Upper lobe of right lung (tissue), 1 donor: ENCODE results near the gene AP2A1. TPM values are rescaled to one million over a fixed set of nuclear protein-coding genes. Genes with fewer than 3 reads are reported as not detected.
"Not testable (repeated sequence)": the region's sequence is repeated elsewhere in the genome, so short reads cannot be mapped to it uniquely, and the experiment has no call there.

ENCODE experiments used
- ATAC-seq: fragments of 200-7000 bp; cut with Tn5 transposase; one replicate; pipeline ENCODE4 v1.9.1; 2020; ENCODE audit warnings: mild to moderate bottlenecking, moderate library complexity
- DNase-seq: peaks from one replicate; pipeline ENCODE4 v3.0.0-alpha.2; 2020
- H3K27ac ChIP-seq: fragments of 200-600 bp; one replicate; pipeline ENCODE4 v1.8.0; 2022
- H3K27me3 ChIP-seq: fragments of 200-600 bp; one replicate; pipeline ENCODE4 v1.8.0; 2022; ENCODE audit warnings: mild to moderate bottlenecking
- H3K36me3 ChIP-seq: fragments of 200-600 bp; one replicate; pipeline ENCODE4 v1.8.0; 2022
- H3K4me1 ChIP-seq: fragments of 200-600 bp; one replicate; pipeline ENCODE4 v1.8.0; 2022
- H3K4me3 ChIP-seq: fragments of 200-600 bp; one replicate; pipeline ENCODE4 v1.8.0; 2022; ENCODE audit warnings: mild to moderate bottlenecking
- H3K9me3 ChIP-seq: fragments of 200-600 bp; one replicate; pipeline ENCODE4 v1.8.0; 2022
- CTCF ChIP-seq: fragments of 200-600 bp; IDR thresholded peaks from one replicate; pipeline ENCODE4 v1.8.0; 2022; ENCODE audit warnings: antibody characterized with exemption
- intact Hi-C: fragments of 100-400 bp; cut with DNase I; formaldehyde crosslinking; loops from one replicate; pipeline ENCODE4 v1.11.0; 2022
- total RNA-seq: library from RNA; stranded (reverse); fragmentation: NEBNext Ultra II Directional; extraction: Animal tissue kit (Norgen Biotek cat#: 25700); gene quantifications from one replicate; pipeline ENCODE4 v1.2.1, GENCODE V29; 2021
- donor health status: DM: no; HTN: yes; CAD: no; lungs with severe emphysema.

AP2A1 gene
- total RNA-seq, 1 donor from 2014 or later = 61.2 TPM

- H3K27ac ChIP-seq = peak overlapping the region; percentile 99
- peak overlapping the region; percentile 81 for H3K4me3 ChIP-seq
- no peak for TF ChIP-seq CTCF
- ATAC-seq = no peak
- intact Hi-C loops = no loop called here
- H3K36me3 ChIP-seq = no peaks in the 10 kb centered on the region
- no peaks in the 10 kb centered on the region for H3K9me3 ChIP-seq
- H3K27me3 ChIP-seq = no peaks in the 10 kb centered on the region
- no peak for DNase-seq
- peaks cover 9% of the 10 kb centered on the region for H3K4me1 ChIP-seq
These were observed 49.8 kb downstream of the AP2A1 start for GRCh38 chr19:49816590-49816989.

- H3K36me3 ChIP-seq = peaks cover 2% of the 10 kb centered on the region
- ATAC-seq = peak; percentile 85
- H3K27ac ChIP-seq = peak within 1 kb of the TSS; percentile 99
- peak; percentile 40 for TF ChIP-seq CTCF
- H3K4me3 ChIP-seq = peak within 1 kb of the TSS; percentile 81
- intact Hi-C loops = no loop called here
- H3K9me3 ChIP-seq = no peaks in the 10 kb centered on the region
- no peaks in the 10 kb centered on the region for H3K27me3 ChIP-seq
- peak; percentile 95 for DNase-seq
- H3K4me1 ChIP-seq = peaks cover 9% of the 10 kb centered on the region
These were observed 51.3 kb downstream of the AP2A1 start, which contains the start of gene MED25 for GRCh38 chr19:49817964-49818648. Gene MED25, plus strand, starts transcription at chr19:49818289. Its CDS starts 53 bp downstream, at chr19:49818342.

GRCh38 chr19:49818649-49819370 is 52.0 kb downstream of the AP2A1 start:
- H3K27ac ChIP-seq = peak overlapping the region; percentile 99
- H3K4me1 ChIP-seq = peaks cover 9% of the 10 kb centered on the region
- ATAC-seq (no peak), DNase-seq (no peak)
- intact Hi-C loops = no loop called here
- peaks cover 9% of the 10 kb centered on the region for H3K36me3 ChIP-seq
- H3K27me3 ChIP-seq = no peaks in the 10 kb centered on the region
- peak overlapping the region; percentile 81 for H3K4me3 ChIP-seq
- no peak for TF ChIP-seq CTCF
- no peaks in the 10 kb centered on the region for H3K9me3 ChIP-seq

- H3K36me3 ChIP-seq = peaks cover 14% of the 10 kb centered on the region
- DNase-seq, H3K4me1 ChIP-seq, ATAC-seq, intact Hi-C loops, H3K27me3 ChIP-seq, H3K9me3 ChIP-seq: not testable (repeated sequence)
- peak overlapping the region; percentile 99 for H3K27ac ChIP-seq
- peak overlapping the region; percentile 81 for H3K4me3 ChIP-seq
These were observed 52.8 kb downstream of the AP2A1 start for GRCh38 chr19:49819452-49820115.

- intact Hi-C loops = no loop called here
- no peak for DNase-seq
- H3K4me1 ChIP-seq = peaks cover 9% of the 10 kb centered on the region
- H3K9me3 ChIP-seq = no peaks in the 10 kb centered on the region
- H3K27me3 ChIP-seq = no peaks in the 10 kb centered on the region
- no peak overlapping the region for H3K4me3 ChIP-seq
- no peak for ATAC-seq
- H3K36me3 ChIP-seq = peaks cover 14% of the 10 kb centered on the region
- no peak overlapping the region for H3K27ac ChIP-seq
- TF ChIP-seq CTCF = no peak
These were observed 53.3 kb downstream of the AP2A1 start for GRCh38 chr19:49820125-49820524.

GRCh38 chr19:49823472-49823871 is 56.7 kb downstream of the AP2A1 start:
- no peak for TF ChIP-seq CTCF
- H3K9me3 ChIP-seq = no peaks in the 10 kb centered on the region
- no peak overlapping the region for H3K27ac ChIP-seq
- DNase-seq (no peak), ATAC-seq (no peak)
- no peak overlapping the region for H3K4me3 ChIP-seq
- H3K27me3 ChIP-seq = no peaks in the 10 kb centered on the region
- intact Hi-C loops = no loop called here
- peaks cover 24% of the 10 kb centered on the region for H3K36me3 ChIP-seq
- H3K4me1 ChIP-seq = peaks cover 9% of the 10 kb centered on the region
